Fibroblast of skin of left biceps (primary cell): ENCODE results near the gene ACKR4.
"Not testable (repeated sequence)": the region's sequence is repeated elsewhere in the genome, so short reads cannot be mapped to it uniquely, and the experiment has no call there.

Experiments
- DNase-seq, 2 experiments: peaks; one replicate each; pipeline ENCODE4 v3.0.0-alpha.2; 2013; ENCODE audit warnings: low read depth in 2 of 2

The ACKR4 gene

DNA sequence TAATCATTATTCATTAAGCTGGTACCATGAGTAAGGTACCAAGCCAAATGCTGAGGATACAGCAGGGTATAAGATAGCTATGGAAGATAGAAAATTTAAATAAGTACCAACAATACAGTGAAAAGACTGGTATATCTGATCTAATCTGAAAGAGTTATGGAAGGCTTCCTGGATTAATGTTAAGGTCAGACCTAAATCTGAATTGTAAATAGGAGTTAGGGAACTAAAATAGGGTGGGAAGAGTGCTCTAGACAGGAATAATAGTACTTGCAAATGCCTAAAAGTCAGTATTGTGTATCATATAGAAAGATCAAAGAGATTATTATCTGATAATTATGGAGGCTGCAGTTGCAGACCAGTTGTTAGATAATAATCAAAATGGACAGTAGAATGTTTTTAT lies 2.6 kb upstream of the ACKR4 start:
- no peak for DNase-seq

- DNase-seq: no peak
Measured at GRCh38 chr3:132595014-132595413, 2.1 kb upstream of the ACKR4 start.

DNA sequence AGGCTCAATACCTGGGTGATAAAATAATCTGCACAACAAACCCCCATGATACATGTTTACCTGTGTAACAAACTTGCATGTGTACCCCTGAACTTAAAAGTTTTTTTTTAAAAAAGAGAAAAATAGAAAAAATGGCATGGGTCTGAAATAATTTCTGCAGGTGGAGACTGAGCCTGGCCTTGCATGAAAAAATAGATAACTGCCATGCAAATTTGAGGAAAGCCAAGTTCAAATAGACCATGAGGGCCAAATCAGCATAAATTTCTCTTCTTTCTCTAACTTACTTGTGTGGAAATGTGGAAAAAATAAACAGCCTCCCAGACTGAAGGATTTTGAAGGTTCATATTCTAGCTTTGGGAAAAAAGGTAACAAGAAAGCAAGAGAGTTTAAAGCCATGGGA lies 744 bp upstream of the ACKR4 start:
- DNase-seq: no peak

DNA sequence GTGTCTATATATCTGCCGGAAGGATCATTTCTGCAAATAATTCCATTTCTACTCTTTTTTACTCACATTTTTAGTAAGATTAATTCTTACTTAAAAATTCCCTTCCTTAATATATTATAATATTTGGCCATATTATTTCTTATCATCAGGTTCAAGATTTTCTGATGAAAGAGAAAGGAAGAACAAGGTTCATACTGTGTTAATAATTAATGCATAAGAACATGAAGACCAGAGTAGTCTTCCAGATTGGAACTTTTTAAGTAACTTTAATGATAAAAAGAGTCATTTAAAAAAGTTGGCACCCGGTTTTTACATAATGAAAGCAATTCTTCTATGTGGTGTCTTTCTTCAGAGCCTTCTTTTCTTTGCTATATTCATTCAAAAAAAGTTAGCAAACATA lies 590 bp downstream of the ACKR4 start:
- DNase-seq: no peak

GRCh38 chr3:132598181-132598580 lies 1.1 kb downstream of the ACKR4 start:
- DNase-seq: no peak

DNA sequence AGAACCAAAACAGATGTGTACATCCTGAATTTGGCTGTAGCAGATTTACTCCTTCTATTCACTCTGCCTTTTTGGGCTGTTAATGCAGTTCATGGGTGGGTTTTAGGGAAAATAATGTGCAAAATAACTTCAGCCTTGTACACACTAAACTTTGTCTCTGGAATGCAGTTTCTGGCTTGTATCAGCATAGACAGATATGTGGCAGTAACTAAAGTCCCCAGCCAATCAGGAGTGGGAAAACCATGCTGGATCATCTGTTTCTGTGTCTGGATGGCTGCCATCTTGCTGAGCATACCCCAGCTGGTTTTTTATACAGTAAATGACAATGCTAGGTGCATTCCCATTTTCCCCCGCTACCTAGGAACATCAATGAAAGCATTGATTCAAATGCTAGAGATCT lies 3.5 kb downstream of the ACKR4 start:
- DNase-seq: not testable (repeated sequence)

GRCh38 chr3:132605374-132605792 lies 8.3 kb downstream of the ACKR4 start:
- DNase-seq: no peak

- peak; percentile 19 to 26 for DNase-seq
Measured at GRCh38 chr3:132606085-132606484, 9.0 kb downstream of the ACKR4 start.

DNA sequence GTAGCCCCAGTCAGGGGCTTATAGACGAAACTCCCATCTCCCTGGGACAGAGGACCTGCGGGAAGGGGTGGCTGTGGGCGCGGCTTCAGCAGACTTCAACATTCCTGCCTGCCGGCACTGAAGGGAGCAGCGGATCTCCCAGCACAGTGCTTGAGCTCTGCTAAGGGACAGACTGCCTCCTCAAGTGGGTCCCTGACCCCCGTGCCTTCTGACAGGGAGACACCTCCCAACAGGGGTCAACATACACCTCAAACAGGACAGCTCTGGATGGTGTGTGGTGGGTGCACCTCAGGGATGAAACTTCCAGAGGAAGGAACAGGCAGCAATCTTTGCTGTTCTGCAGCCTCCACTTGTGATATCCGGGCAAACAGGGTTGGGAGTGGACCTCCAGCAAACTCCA lies 9.6 kb downstream of the ACKR4 start:
- DNase-seq: not testable (repeated sequence)

DNA sequence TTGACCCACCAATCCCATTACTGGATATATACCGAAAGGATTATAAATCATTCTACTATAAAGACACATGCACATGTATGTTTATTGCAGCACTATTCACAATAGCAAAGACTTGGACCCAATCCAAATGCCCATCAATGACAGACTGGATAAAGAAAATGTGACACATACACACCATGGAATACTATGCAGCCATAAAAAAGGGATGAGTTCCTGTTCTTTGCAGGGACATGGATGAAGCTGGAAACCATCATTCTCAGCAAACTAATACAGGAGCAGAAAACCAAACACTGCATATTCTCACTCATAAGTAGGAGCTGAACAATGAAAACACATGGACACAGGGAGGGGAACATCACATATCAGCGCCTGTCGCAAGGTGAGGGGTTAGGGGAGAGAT lies 18.2 kb downstream of the ACKR4 start:
- not testable (repeated sequence) for DNase-seq

GRCh38 chr3:132615881-132616280 lies 18.8 kb downstream of the ACKR4 start:
- DNase-seq: peak in 1 of 2 experiments; percentile 58

GRCh38 chr3:132616780-132617179 lies 19.7 kb downstream of the ACKR4 start:
- DNase-seq: no peak

DNA sequence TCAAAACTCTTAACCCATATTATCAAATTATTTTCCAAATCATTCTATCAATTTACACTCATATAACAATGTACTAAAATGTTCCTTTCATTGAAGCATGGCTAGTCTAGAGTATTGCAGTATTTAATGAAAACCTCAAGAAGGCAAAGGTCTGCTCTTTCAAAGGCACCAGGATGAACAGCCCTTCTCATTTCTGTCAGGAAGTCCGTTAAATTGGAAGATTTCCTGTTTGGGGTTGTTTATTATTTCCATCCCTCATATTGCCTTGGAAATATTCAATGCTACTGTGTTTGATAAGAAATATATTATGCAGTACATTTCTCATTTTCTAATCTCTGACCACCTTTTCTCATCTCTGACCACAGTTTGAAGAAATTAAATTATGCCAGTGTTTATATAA lies 25.1 kb downstream of the ACKR4 start:
- DNase-seq: no peak

DNA sequence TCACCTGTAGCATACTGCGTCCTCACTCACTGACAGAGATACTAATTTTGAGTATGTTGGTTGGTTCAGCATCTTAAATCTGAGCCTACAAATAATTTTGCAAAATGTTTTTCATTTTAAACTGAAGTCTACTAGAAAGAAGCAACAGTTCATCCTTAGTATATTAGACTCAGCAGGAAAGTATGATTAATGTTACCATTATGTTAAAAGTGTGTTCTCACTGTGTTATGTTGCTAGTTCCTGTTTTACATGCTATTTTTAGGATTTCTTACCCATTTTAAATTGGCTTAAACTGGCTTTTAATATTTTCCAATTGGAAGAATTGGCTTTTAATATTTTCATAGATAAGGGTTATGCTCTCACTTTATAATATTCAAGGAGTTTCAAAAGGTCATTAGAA lies 25.7 kb downstream of the ACKR4 start:
- DNase-seq: no peak

GRCh38 chr3:132623646-132624045 lies 26.6 kb downstream of the ACKR4 start:
- no peak for DNase-seq

GRCh38 chr3:132624790-132625189 lies 27.7 kb downstream of the ACKR4 start:
- DNase-seq: no peak

GRCh38 chr3:132625613-132626012 lies 28.5 kb downstream of the ACKR4 start:
- DNase-seq: no peak

DNA sequence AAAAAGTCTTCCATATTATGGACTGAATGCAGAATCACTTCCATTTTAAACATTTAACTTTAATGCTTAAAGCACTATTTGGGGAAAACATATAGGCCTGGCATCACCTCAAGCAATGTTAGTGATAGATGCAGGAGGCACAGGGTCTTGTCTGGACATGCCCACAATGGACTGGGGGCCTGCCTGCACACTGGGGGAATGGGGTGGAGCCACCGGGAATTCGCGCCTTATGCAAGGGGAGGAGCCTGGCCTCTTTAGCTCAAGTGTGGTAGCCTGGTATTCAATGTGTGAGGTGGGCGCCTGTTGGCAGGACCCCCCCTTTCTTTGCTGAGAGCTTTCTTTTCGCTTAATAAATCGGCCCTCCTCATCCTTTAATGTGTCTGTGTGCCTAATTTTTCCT lies 29.9 kb downstream of the ACKR4 start:
- DNase-seq: no peak

- no peak for DNase-seq
Measured at GRCh38 chr3:132628157-132628556, 31.1 kb downstream of the ACKR4 start.

- peak; percentile 23 to 32 for DNase-seq
Measured at GRCh38 chr3:132629928-132630327, 32.9 kb downstream of the ACKR4 start.

GRCh38 chr3:132630612-132631011 lies 33.5 kb downstream of the ACKR4 start:
- no peak for DNase-seq

GRCh38 chr3:132635052-132635451 lies 38.0 kb downstream of the ACKR4 start:
- DNase-seq: no peak

DNA sequence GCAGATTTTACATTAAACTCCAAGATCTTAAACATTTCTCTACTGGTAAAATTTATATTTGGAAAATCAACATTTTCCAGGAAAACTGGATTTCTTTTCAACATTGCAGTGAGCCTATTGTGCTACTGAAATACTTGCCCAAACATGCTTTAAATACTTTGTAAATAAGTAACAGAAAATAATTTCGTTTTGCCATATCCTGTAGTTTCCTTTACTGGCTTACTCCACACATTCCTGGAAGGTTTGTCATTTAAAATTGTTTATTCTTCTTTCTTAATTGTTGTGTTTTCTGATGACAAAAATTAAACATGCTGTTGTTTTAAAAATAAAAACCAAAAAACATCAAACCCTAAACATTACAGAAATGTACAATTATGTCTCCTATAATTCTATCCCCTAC lies 40.5 kb downstream of the ACKR4 start:
- no peak for DNase-seq

GRCh38 chr3:132638706-132639105 lies 41.6 kb downstream of the ACKR4 start:
- DNase-seq: no peak

GRCh38 chr3:132641427-132641826 lies 44.4 kb downstream of the ACKR4 start:
- not testable (repeated sequence) for DNase-seq
